CD14-positive monocyte (primary cell): ENCODE results near the gene PCNA. TPM values are rescaled to one million over a fixed set of nuclear protein-coding genes. Genes with fewer than 3 reads are reported as not detected.

Experiments
- DNase-seq, 3 donors: peaks; one replicate each; pipeline ENCODE4 v3.0.0-alpha.2; 2011 to 2022
- H2AFZ ChIP-seq: 2 replicates; pipeline ENCODE4 v1.6.0; 2012; ENCODE audit warnings: mild to moderate bottlenecking, low read depth, low read length, inconsistent platforms; ENCODE audit not compliant: insufficient read depth, poor library complexity, severe bottlenecking
- H3K27ac ChIP-seq, 2 donors: 1 replicate in 1 of 2; 2 replicates in 1 of 2; pipeline ENCODE4 v1.5.1; 2012 to 2013; ENCODE audit warnings: low read length in 2 of 2, control low read depth in 1 of 2, inconsistent platforms in 1 of 2, low read depth in 1 of 2, mild to moderate bottlenecking in 1 of 2
- H3K27me3 ChIP-seq, 2 donors: one replicate each; pipeline versions ENCODE4 v1.6.0 to v1.6.1; 2011 to 2013; ENCODE audit warnings: low read length in 2 of 2; ENCODE audit not compliant: control insufficient read depth in 2 of 2, insufficient read depth in 2 of 2
- H3K36me3 ChIP-seq, 2 donors: replicated peaks in 1 of 2; 1 replicate in 1 of 2; 2 replicates in 1 of 2; pipeline versions ENCODE4 v1.5.1 to v1.6.1; 2012 to 2013; ENCODE audit warnings: low read length in 2 of 2, control low read depth in 1 of 2, inconsistent platforms in 1 of 2, mild to moderate bottlenecking in 1 of 2; ENCODE audit not compliant: insufficient read depth in 2 of 2, control insufficient read depth in 1 of 2
- H3K4me1 ChIP-seq, 2 donors: 1 replicate in 1 of 2; 2 replicates in 1 of 2; pipeline versions ENCODE4 v1.5.1 to v1.6.1; 2012 to 2013; ENCODE audit warnings: low read length in 2 of 2, control low read depth in 1 of 2, inconsistent platforms in 1 of 2, mild to moderate bottlenecking in 1 of 2, moderate library complexity in 1 of 2; ENCODE audit not compliant: insufficient read depth in 2 of 2, control insufficient read depth in 1 of 2
- H3K4me2 ChIP-seq: replicated peaks from 2 replicates; pipeline ENCODE3; 2012; ENCODE audit warnings: low read length, moderate library complexity, mild to moderate bottlenecking; ENCODE audit not compliant: poor library complexity, severe bottlenecking; ENCODE audit errors: extremely low read depth
- H3K4me3 ChIP-seq, 3 experiments: fragments of 200-600 bp in 1 of 3; sonication (generic) in 1 of 3; replicated peaks in 1 of 3; 1 replicate in 2 of 3; 2 replicates in 1 of 3; pipeline ENCODE4 v1.5.1; 2011 to 2013; ENCODE audit warnings: low read length in 3 of 3, mild to moderate bottlenecking in 3 of 3, control low read depth in 2 of 3, low read depth in 2 of 3, inconsistent platforms in 1 of 3, moderate library complexity in 1 of 3
- H3K79me2 ChIP-seq: 2 replicates; pipeline ENCODE4 v1.6.0; 2012; ENCODE audit warnings: mild to moderate bottlenecking, control low read depth, inconsistent platforms, low read length, moderate library complexity; ENCODE audit not compliant: insufficient read depth
- H3K9ac ChIP-seq: 2 replicates; pipeline ENCODE4 v1.6.0; 2017; ENCODE audit warnings: low read length, mild to moderate bottlenecking; ENCODE audit not compliant: insufficient read depth, poor library complexity, severe bottlenecking
- H3K9me3 ChIP-seq, 2 donors: replicated peaks in 1 of 2; 1 replicate in 1 of 2; 2 replicates in 1 of 2; pipeline versions ENCODE4 v1.5.1 to v1.6.1; 2012 to 2013; ENCODE audit warnings: low read length in 2 of 2, control low read depth in 1 of 2; ENCODE audit not compliant: control insufficient read depth in 1 of 2, insufficient read depth in 1 of 2
- H4K20me1 ChIP-seq: 2 replicates; pipeline ENCODE4 v1.6.0; 2012; ENCODE audit warnings: mild to moderate bottlenecking, low read length, control low read depth, moderate library complexity; ENCODE audit not compliant: insufficient read depth
- H3K27ac Mint-ChIP-seq, 7 donors: one replicate each; pipeline ENCODE4 v1.8.0; 2020; ENCODE audit warnings: mild to moderate bottlenecking in 7 of 7, mixed read lengths in 7 of 7, moderate library complexity in 6 of 7, inconsistent platforms in 2 of 7
- H3K27me3 Mint-ChIP-seq, 3 donors: one replicate each; pipeline ENCODE4 v1.8.0; 2021 to 2022; ENCODE audit warnings: low read depth in 3 of 3, mild to moderate bottlenecking in 3 of 3, mixed read lengths in 3 of 3, moderate library complexity in 3 of 3, inconsistent platforms in 1 of 3
- H3K36me3 Mint-ChIP-seq, 2 donors: one replicate each; pipeline ENCODE4 v1.8.0; 2020; ENCODE audit warnings: mixed read lengths in 2 of 2, inconsistent platforms in 1 of 2, mild to moderate bottlenecking in 1 of 2
- H3K4me1 Mint-ChIP-seq: one replicate; pipeline ENCODE4 v1.8.0; 2020; ENCODE audit warnings: mild to moderate bottlenecking, mixed read lengths
- H3K4me3 Mint-ChIP-seq, 2 donors: one replicate each; pipeline ENCODE4 v1.8.0; 2020; ENCODE audit warnings: mild to moderate bottlenecking in 2 of 2, mixed read lengths in 2 of 2, moderate library complexity in 1 of 2
- H3K9me3 Mint-ChIP-seq, 7 donors: one replicate each; pipeline ENCODE4 v1.8.0; 2020 to 2022; ENCODE audit warnings: mixed read lengths in 7 of 7, mild to moderate bottlenecking in 6 of 7, moderate library complexity in 6 of 7, inconsistent platforms in 2 of 7
- CTCF ChIP-seq: fragments of 200-600 bp; IDR thresholded peaks from one replicate; pipeline ENCODE4 v1.8.0; 2022; ENCODE audit warnings: antibody characterized with exemption, mild to moderate bottlenecking
- WGBS: methylation state at CpG from one replicate; pipeline ENCODE4 v1.1.5; 2013; ENCODE audit warnings: missing lambda C conversion rate; ENCODE audit not compliant: insufficient coverage; 5-methylcytosine and 5-hydroxymethylcytosine counted together
- intact Hi-C, 2 donors: fragments of 100-400 bp; cut with micrococcal nuclease; formaldehyde crosslinking; loops; one replicate each; pipeline versions ENCODE4 v1.15.0 to v1.15.1; 2023
- polyA plus RNA-seq, 3 donors: library from polyadenylated mRNA; depleted of rRNA in 1 of 3; unstranded in 2 of 3; stranded (reverse) in 1 of 3; fragments of 300-500 nt in 2 of 3; fragments of >200 nt in 1 of 3; fragmentation: Illumina TruSeq in 2 of 3; gene quantifications; 1 replicate in 2 of 3; 2 replicates in 1 of 3; pipeline ENCODE4 v1.2.3, GENCODE V29; 2012 to 2021

The PCNA gene
- polyA plus RNA-seq, 3 donors = 27.9 to 35.0 (median 30.8) TPM

- H3K27ac Mint-ChIP-seq = no peak overlapping the region
- no peaks in the 10 kb centered on the region for H3K27me3 Mint-ChIP-seq
- intact Hi-C loops = no loop called here
- Histone ChIP-seq H3K27ac (no peak overlapping the region), H3K27me3 (no peaks in the 10 kb centered on the region), H3K4me1 (peaks cover 51 to 67% of the 10 kb centered on the region in 2 donors), H3K36me3 (no peaks in the 10 kb centered on the region), H3K4me2 (no peak overlapping the region), H3K79me2 (no peaks in the 10 kb centered on the region), H3K9ac (no peak overlapping the region), H4K20me1 (no peaks in the 10 kb centered on the region), H3K9me3 (no peaks in the 10 kb centered on the region), H2AFZ (no peak overlapping the region), H3K4me3 (no peak overlapping the region)
- H3K36me3 Mint-ChIP-seq = peaks cover 3 to 9% of the 10 kb centered on the region in 2 donors
- H3K4me3 Mint-ChIP-seq = no peak overlapping the region
- no CpG with 5 or more reads among the region's 4 CpGs for WGBS
- DNase-seq = no peak
- H3K9me3 Mint-ChIP-seq = peaks cover 0 to 3% (median 0%) of the 10 kb centered on the region in 7 donors
- no peak for TF ChIP-seq CTCF
- peaks cover 55% of the 10 kb centered on the region for H3K4me1 Mint-ChIP-seq
Measured at GRCh38 chr20:5070570-5070969, 49.2 kb downstream of the PCNA start.

- peaks cover 55 to 68% of the 10 kb centered on the region in 2 donors for H3K4me1 ChIP-seq
- peaks cover 60% of the 10 kb centered on the region for H3K4me1 Mint-ChIP-seq
- 97% methylated on average over 6 of the region's 7 CpGs for WGBS
- H2AFZ ChIP-seq = no peak overlapping the region
- intact Hi-C loops = no loop called here
- H3K9ac ChIP-seq = no peak overlapping the region
- H3K4me3 Mint-ChIP-seq = no peak overlapping the region
- H3K4me2 ChIP-seq = no peak overlapping the region
- TF ChIP-seq CTCF = no peak
- H3K27me3 Mint-ChIP-seq = no peaks in the 10 kb centered on the region
- H3K36me3 ChIP-seq = no peaks in the 10 kb centered on the region
- no peak overlapping the region for H3K27ac ChIP-seq
- DNase-seq = no peak
- no peaks in the 10 kb centered on the region for H3K27me3 ChIP-seq
- no peaks in the 10 kb centered on the region for H4K20me1 ChIP-seq
- H3K9me3 Mint-ChIP-seq = peaks cover 0 to 3% (median 0%) of the 10 kb centered on the region in 7 donors
- H3K36me3 Mint-ChIP-seq = peaks cover 3 to 9% of the 10 kb centered on the region in 2 donors
- H3K4me3 ChIP-seq = no peak overlapping the region
- H3K9me3 ChIP-seq = no peaks in the 10 kb centered on the region
- no peaks in the 10 kb centered on the region for H3K79me2 ChIP-seq
- H3K27ac Mint-ChIP-seq = peak overlapping the region in 3 of 7 donors; percentile 16 to 50 (median 41)
Measured at GRCh38 chr20:5070081-5070480, 49.7 kb downstream of the PCNA start.
